Activated CD4-positive, CD25-positive, alpha-beta regulatory T cell (primary cell): ENCODE data around the gene DNAJA4.

Experiments used
- DNase-seq, 4 experiments: peaks; one replicate each; lab custom pipeline; 2025; lab: John Stamatoyannopoulos, UW

Gene DNAJA4

GRCh38 chr15:78315686-78316282 lies 51.4 kb downstream of the DNAJA4 start:
- DNase-seq: no peak

GRCh38 chr15:78316283-78317083 lies 52.1 kb downstream of the DNAJA4 start:
- no peak for DNase-seq

- no peak for DNase-seq
Measured at GRCh38 chr15:78317145-78317836, 52.9 kb downstream of the DNAJA4 start.

GRCh38 chr15:78319588-78319987 lies 55.2 kb downstream of the DNAJA4 start:
- no peak for DNase-seq

GRCh38 chr15:78320183-78320582 lies 55.8 kb downstream of the DNAJA4 start:
- DNase-seq: no peak

GRCh38 chr15:78321041-78321570 lies 56.7 kb downstream of the DNAJA4 start:
- DNase-seq: no peak

GRCh38 chr15:78321786-78322185 lies 57.4 kb downstream of the DNAJA4 start:
- DNase-seq: no peak

- DNase-seq: no peak
Measured at GRCh38 chr15:78322243-78322642, 57.9 kb downstream of the DNAJA4 start.

- DNase-seq: no peak
Measured at GRCh38 chr15:78322724-78323521, 58.6 kb downstream of the DNAJA4 start.

GRCh38 chr15:78323693-78324092 lies 59.3 kb downstream of the DNAJA4 start:
- DNase-seq: no peak

GRCh38 chr15:78324144-78324543 lies 59.8 kb downstream of the DNAJA4 start:
- no peak for DNase-seq

GRCh38 chr15:78325092-78325843 lies 60.9 kb downstream of the DNAJA4 start:
- no peak for DNase-seq

- no peak for DNase-seq
Measured at GRCh38 chr15:78327466-78327865, 63.1 kb downstream of the DNAJA4 start.

- DNase-seq: no peak
Measured at GRCh38 chr15:78329625-78330024, 65.3 kb downstream of the DNAJA4 start.
